ENCODE data around the gene GRIK4. TPM values are rescaled to one million over a fixed set of nuclear protein-coding genes. Genes with fewer than 3 reads are reported as not detected.

GRIK4 gene
- polyA plus RNA-seq, 1 donor from 2014 or later, result 3.4 TPM

GRCh38 chr11:120694726-120695125, 183.2 kb downstream of the GRIK4 start:
- no peaks in the 10 kb centered on the region for H3F3A ChIP-seq (ENCODE audit: insufficient read depth, low read length, poor library complexity, severe bottlenecking)
- no peaks in the 10 kb centered on the region for H3K9me2 ChIP-seq (ENCODE audit: insufficient read depth, low read length)
- H3K4me2 ChIP-seq (ENCODE audit: low read length), result no peak overlapping the region
- no peaks in the 10 kb centered on the region for H4K20me1 ChIP-seq (ENCODE audit: insufficient read depth)
- H3K79me2 ChIP-seq (replicated peaks; ENCODE audit: insufficient read depth, low read length), result no peaks in the 10 kb centered on the region
- H3K4me3 ChIP-seq (ENCODE audit: low read length), result no peak overlapping the region
- TF ChIP-seq, protein P1, sequence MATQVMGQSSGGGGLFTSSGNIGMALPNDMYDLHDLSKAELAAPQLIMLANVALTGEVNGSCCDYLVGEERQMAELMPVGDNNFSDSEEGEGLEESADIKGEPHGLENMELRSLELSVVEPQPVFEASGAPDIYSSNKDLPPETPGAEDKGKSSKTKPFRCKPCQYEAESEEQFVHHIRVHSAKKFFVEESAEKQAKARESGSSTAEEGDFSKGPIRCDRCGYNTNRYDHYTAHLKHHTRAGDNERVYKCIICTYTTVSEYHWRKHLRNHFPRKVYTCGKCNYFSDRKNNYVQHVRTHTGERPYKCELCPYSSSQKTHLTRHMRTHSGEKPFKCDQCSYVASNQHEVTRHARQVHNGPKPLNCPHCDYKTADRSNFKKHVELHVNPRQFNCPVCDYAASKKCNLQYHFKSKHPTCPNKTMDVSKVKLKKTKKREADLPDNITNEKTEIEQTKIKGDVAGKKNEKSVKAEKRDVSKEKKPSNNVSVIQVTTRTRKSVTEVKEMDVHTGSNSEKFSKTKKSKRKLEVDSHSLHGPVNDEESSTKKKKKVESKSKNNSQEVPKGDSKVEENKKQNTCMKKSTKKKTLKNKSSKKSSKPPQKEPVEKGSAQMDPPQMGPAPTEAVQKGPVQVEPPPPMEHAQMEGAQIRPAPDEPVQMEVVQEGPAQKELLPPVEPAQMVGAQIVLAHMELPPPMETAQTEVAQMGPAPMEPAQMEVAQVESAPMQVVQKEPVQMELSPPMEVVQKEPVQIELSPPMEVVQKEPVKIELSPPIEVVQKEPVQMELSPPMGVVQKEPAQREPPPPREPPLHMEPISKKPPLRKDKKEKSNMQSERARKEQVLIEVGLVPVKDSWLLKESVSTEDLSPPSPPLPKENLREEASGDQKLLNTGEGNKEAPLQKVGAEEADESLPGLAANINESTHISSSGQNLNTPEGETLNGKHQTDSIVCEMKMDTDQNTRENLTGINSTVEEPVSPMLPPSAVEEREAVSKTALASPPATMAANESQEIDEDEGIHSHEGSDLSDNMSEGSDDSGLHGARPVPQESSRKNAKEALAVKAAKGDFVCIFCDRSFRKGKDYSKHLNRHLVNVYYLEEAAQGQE (IDR thresholded peaks at IDR 0.05; ENCODE audit: borderline replicate concordance), result no peak
- TF ChIP-seq TAF1 (IDR thresholded peaks at IDR 0.05; ENCODE audit: low read depth), result no peak
- TF ChIP-seq EP300 (conservative IDR thresholded peaks at IDR 0.05; ENCODE audit: poor library complexity, severe bottlenecking), result no peak
- TF ChIP-seq POLR2AphosphoS5 (IDR thresholded peaks at IDR 0.05), result no peak
- no peaks in the 10 kb centered on the region for H3K27me3 ChIP-seq (ENCODE audit: insufficient read depth, low read depth, low read length)
- H3K9me3 ChIP-seq (ENCODE audit: low read length), result no peaks in the 10 kb centered on the region
- no peaks in the 10 kb centered on the region for H3K36me3 ChIP-seq (ENCODE audit: insufficient read depth, low read length)
- H2AFZ ChIP-seq (ENCODE audit: low read depth, low read length), result no peak overlapping the region
- H3K9ac ChIP-seq (ENCODE audit: low read length), result no peak overlapping the region
- H3K27ac ChIP-seq (ENCODE audit: low read length), result no peak overlapping the region

DNA sequence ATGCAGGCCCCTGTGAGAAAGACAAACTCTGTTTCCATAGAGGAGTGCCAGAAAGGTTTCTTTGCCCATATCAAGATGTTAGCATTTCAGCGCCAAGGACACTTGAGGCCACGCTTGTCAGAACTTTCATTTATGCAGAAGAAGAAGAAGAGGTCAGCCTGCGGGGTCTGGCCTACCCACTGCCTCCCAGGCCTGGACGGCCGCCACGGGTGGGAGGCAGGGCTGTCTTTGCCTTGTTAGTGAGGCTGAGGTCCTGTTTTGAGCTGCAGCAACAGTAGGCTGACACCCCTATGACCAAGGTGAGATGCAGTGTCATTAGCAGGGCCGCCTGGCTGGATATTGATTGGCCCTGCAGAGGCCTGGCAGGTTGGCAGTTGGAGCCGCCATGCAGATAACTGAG, 183.9 kb downstream of the GRIK4 start:
- H3K9me3 ChIP-seq (ENCODE audit: low read length), result no peaks in the 10 kb centered on the region
- no peaks in the 10 kb centered on the region for H4K20me1 ChIP-seq (ENCODE audit: insufficient read depth)
- no peaks in the 10 kb centered on the region for H3F3A ChIP-seq (ENCODE audit: insufficient read depth, low read length, poor library complexity, severe bottlenecking)
- H2AFZ ChIP-seq (ENCODE audit: low read depth, low read length), result no peak overlapping the region
- H3K79me2 ChIP-seq (replicated peaks; ENCODE audit: insufficient read depth, low read length), result no peaks in the 10 kb centered on the region
- no peak overlapping the region for H3K4me3 ChIP-seq (ENCODE audit: low read length)
- H3K27ac ChIP-seq (ENCODE audit: low read length), result no peak overlapping the region
- H3K4me2 ChIP-seq (ENCODE audit: low read length), result no peak overlapping the region
- no peaks in the 10 kb centered on the region for H3K9me2 ChIP-seq (ENCODE audit: insufficient read depth, low read length)
- no peaks in the 10 kb centered on the region for H3K36me3 ChIP-seq (ENCODE audit: insufficient read depth, low read length)
- no peak for TF ChIP-seq EZH2 (IDR thresholded peaks at IDR 0.05; ENCODE audit: borderline replicate concordance, insufficient read depth, low read length, poor library complexity, severe bottlenecking)
- TF ChIP-seq MXI1 (conservative IDR thresholded peaks at IDR 0.05; ENCODE audit: poor library complexity, severe bottlenecking), result no peak
- no peak for TF ChIP-seq RAD21 (conservative IDR thresholded peaks at IDR 0.05)
- no peak for TF ChIP-seq POLR2AphosphoS5 (IDR thresholded peaks at IDR 0.05)
- no peak for TF ChIP-seq CTCF (IDR thresholded peaks at IDR 0.05; ENCODE audit: poor library complexity, severe bottlenecking)
- TF ChIP-seq, protein P1 (IDR thresholded peaks at IDR 0.05; ENCODE audit: borderline replicate concordance), result no peak
- TF ChIP-seq SMC3 (conservative IDR thresholded peaks at IDR 0.05; ENCODE audit: poor library complexity), result no peak
- no peak for TF ChIP-seq TAF1 (IDR thresholded peaks at IDR 0.05; ENCODE audit: low read depth)
- no peak for TF ChIP-seq EP300 (conservative IDR thresholded peaks at IDR 0.05; ENCODE audit: poor library complexity, severe bottlenecking)
- H3K9ac ChIP-seq (ENCODE audit: low read length), result no peak overlapping the region
- no peaks in the 10 kb centered on the region for H3K27me3 ChIP-seq (ENCODE audit: insufficient read depth, low read depth, low read length)

Data from neural cell (in vitro differentiated cells).